Measurements from ENCODE around the gene CMPK2. TPM values are rescaled to one million over a fixed set of nuclear protein-coding genes. Genes with fewer than 3 reads are reported as not detected.

The CMPK2 gene
- total and polyA plus RNA-seq, 9 of the 15 experiments (the other 6 are each of a cell fraction or from before 2014, with no cell fraction given): 2.6 to 10.5 (median 5.0) TPM

- TF ChIP-seq ZBTB40 (IDR thresholded peaks at IDR 0.05) (no peak), ZBTB40 (CRISPR knock-in tag; IDR thresholded peaks at IDR 0.05) (no peak), NCOA2 (IDR thresholded peaks at IDR 0.05; ENCODE audit: partially characterized antibody in 2 of 2) (peak; percentile 71 to 88), MLLT1 (IDR thresholded peaks at IDR 0.05) (no peak), CHD7 (IDR thresholded peaks at IDR 0.05; ENCODE audit: low read depth, low read length) (no peak)
These were observed 28.3 kb upstream of the CMPK2 start (continued) for GRCh38 chr2:6893876-6894482.

All from K562 (cell line).